GM21825 (cell line): ENCODE results near the gene SLMAP.
"Not testable (repeated sequence)": the region's sequence is repeated elsewhere in the genome, so short reads cannot be mapped to it uniquely, and the experiment has no call there.

Experiments
- ATAC-seq: cut with Tn5 transposase; IDR thresholded peaks from one replicate; pipeline ENCODE4 v1.9.1; 2021; ENCODE audit warnings: mild to moderate bottlenecking, moderate library complexity; ENCODE audit not compliant: unreplicated experiment

Gene SLMAP

GRCh38 chr3:57788624-57789018 lies 32.5 kb downstream of the SLMAP start:
- ATAC-seq: no peak

DNA sequence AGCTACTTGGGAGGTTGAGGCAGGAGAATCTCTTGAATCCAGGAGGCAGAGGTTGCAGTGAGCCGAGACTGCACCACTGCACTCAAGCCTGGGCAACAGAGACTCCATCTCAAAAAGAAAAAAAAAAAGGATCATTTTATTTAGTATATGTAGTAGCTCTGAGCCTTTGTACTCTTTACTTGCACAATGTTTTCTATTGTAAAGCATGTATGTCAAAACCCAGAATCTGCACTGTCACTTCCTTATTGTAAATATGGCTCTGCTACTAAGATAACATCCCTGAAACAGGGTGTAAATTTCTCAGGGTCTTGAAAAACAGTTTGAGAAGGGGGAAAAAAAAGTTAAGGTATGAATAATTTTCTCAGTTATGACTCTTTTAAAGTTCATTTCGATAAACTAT lies 35.1 kb downstream of the SLMAP start:
- ATAC-seq: no peak

GRCh38 chr3:57792198-57792597 lies 36.1 kb downstream of the SLMAP start:
- no peak for ATAC-seq

DNA sequence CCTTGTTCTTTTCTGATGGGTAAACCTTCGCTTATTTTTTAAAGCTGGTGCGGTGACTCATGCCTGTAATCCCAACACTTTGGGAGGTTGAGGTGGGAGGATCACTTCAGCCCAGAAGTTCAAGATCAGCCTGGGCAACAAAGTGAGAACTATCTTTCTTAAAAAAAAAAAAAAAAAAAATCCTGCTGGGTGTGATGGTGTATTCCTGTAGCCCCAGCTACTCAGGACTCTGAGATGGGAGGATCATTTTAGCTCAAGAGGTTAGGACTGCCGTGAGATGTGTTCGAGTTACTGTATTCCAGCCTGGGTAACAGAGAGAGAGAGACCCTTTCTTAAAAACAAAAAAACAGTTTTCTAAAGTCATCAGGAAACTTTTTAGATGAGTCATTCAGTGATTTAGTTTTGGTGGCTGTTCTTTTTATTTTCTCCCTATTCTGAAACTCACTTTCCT lies 37.7 kb downstream of the SLMAP start:
- no peak for ATAC-seq

DNA sequence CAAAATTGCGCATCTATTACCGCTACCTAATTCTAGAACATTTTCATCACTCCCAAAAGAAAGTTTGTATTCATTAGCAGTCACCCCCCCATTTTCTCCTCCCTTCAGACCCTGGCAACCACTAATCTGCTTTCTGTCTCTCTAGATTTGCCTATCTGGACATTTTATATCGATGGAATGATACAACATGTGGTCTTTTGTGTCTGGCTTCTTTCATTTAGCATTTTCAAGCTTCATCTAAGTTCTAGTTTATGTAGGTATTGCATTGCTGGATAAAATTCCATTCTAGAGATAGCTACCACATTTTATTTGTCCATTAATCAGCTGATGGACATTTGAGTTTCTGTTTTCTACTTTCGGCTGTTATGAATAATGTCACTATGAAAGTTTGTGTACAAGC lies 38.4 kb downstream of the SLMAP start:
- no peak for ATAC-seq

DNA sequence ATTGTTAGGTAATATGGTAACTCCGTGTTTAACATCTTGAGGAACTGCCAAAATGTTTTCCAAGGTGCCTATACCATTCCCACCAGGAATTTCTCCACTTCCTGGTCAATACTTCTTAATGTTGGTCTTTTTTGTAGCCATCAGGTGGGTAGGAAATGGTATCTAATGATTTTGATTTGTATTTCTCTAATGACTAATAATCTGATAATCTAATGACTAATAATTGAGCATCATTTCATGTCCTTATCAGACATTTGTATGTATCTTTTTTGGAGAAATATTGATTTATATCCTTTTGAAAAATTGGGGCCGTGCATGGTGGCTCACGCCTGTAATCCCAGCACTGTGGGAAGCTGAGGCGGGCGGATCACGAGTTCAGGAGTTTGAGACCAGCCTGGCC lies 38.8 kb downstream of the SLMAP start:
- no peak for ATAC-seq

DNA sequence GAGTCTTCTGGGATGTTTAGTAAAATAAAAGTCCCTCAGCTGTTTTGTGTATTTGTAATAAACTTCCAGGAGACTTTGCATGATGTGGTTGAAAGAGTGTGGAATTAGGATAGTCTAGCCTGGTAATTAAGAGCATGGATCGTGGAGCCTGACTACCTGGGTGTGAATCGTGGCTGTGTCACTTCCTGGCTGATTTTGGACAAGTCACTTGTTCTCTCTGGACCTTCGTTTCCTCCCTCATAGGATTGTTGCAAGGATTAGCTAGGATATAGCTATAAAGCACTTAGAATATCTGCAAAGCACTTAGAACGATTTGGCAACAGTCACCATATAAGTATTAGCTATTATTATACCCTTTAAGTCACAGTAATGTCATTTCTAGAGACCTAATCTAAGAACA lies 40.2 kb downstream of the SLMAP start:
- ATAC-seq: no peak

DNA sequence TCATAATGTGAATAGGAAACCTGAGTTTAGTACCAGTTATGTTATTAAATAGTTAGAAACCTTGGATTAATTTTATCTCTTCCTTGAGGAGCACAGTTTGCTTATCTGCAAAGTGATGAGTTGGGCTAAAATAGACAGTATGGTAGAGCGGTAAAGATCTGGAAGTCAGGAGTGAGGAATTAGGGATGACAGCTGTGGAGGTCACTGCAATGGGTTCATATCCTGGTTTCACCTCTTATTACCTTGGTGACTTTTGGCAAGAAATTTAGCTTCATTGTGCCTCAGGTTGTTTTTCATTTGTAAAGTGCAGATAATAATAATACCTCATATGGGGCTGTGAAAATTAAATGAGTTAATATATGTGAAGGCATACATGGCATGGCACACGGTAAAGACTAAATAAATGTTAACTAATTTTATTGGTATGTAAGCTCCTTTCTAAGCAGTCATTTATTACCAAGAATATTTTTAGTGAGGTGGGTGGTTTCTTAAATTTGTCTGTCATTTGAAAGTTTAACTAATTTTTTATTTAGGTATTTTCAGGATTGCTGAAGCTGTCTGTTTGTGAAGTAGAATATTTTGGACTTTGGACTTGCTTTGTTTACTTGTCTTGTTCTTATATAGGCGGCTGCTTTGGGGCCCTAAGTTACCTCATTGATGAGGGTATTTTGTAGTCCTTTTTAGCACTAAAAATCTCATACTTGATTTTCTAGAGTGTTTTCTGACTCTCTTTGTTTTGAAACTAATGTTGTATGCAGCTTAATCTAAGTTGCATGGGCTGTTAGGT lies 41.8 kb downstream of the SLMAP start:
- ATAC-seq: no peak

- no peak for ATAC-seq
Measured at GRCh38 chr3:57803647-57804081, 47.6 kb downstream of the SLMAP start.

GRCh38 chr3:57805266-57805665 lies 49.2 kb downstream of the SLMAP start:
- ATAC-seq: no peak

DNA sequence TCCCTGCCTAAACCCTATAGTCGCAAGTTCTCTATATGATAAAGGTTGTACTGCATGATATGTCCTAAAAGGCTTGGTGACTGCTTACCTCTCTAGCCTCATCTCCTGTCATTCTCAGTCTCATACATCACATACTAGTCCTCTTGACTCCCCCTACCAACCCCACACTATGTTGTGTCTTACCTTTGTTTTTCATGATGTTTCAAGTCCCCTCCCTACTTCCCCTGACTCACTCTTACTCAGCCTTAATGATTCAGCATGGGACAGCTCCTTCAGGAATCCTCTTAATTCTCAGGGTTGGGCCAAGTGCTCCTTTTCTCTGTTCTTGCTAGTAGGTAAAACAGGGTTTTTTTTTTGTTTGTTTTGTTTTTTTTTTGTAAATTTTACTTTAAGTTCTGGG lies 49.6 kb downstream of the SLMAP start:
- no peak for ATAC-seq

DNA sequence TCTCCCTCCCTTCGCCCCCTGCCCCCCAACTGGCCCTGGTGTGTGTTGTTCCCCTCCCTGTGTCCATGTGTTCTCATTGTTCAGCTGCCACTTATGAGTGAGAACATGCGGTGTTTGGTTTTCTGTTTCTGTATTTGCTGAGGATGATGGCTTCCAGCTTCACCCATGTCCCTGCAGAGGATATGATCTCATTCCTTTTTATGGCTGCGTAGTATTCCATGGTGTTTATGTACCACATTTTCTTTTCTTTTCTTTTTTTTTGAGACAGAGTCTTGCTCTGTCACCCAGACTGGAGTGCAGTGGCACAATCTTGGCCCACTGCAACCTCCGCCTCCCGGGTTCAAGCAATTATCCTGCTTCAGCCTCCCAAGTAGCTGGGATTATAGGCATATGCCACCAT lies 50.1 kb downstream of the SLMAP start:
- ATAC-seq: not testable (repeated sequence)

- no peak for ATAC-seq
Measured at GRCh38 chr3:57808961-57809608, 53.0 kb downstream of the SLMAP start.

DNA sequence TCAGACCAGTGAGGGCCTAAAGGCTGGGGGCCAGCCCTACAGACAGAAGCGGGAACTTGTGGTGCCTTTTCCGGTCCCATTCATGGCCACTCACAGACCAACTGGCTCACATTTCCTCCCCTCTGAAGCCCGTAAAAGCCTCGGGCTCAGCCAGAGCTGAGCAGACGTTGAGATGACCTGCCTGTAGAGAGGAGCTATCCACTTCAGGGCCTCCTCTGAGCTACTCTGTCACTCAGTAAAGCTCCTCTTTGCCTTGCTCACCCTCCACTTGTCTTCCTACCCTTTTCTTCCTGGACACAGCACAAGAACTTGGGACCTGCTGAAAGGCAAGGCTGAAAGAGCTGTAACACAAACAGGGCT lies 53.5 kb downstream of the SLMAP start:
- ATAC-seq: no peak

DNA sequence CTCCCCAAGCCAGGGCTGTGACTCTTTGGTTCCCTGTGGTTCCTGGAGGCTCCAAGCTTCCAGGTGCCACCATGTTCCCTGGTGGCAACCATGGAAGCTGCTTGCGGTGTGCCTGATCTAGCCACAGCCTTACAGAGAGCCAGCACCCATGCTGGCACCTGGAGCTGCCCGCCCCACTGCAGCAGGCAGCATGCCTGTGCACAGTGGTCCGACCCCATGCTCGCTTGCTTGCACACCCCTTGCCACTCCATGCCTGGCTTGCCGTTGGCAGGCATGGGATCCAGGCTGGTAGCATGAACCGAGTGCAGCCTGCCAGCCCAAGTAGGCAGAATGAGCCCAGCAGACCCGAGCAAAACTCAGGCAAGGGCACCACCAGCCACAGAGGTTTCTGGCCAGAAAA lies 53.9 kb downstream of the SLMAP start:
- no peak for ATAC-seq

GRCh38 chr3:57810471-57811137 lies 54.5 kb downstream of the SLMAP start:
- ATAC-seq: no peak

DNA sequence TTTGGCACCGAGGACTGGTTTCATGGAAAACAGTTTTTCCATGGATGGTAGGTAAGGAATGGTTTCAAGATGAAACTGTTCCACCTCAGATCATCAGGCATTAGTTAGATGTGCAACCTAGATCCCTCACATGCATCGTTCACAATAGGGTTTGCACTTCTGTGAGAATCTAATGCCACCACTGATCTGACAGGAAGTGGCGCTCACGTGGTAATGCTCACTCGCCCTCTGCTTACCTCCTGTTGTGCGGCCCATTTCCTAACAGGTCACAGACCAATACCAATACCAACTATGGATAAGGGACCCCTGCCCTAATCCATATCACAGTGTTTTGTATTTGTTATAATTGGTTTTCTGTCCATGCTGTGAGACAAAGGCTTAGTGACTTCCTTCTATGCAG lies 58.9 kb downstream of the SLMAP start:
- ATAC-seq: no peak

DNA sequence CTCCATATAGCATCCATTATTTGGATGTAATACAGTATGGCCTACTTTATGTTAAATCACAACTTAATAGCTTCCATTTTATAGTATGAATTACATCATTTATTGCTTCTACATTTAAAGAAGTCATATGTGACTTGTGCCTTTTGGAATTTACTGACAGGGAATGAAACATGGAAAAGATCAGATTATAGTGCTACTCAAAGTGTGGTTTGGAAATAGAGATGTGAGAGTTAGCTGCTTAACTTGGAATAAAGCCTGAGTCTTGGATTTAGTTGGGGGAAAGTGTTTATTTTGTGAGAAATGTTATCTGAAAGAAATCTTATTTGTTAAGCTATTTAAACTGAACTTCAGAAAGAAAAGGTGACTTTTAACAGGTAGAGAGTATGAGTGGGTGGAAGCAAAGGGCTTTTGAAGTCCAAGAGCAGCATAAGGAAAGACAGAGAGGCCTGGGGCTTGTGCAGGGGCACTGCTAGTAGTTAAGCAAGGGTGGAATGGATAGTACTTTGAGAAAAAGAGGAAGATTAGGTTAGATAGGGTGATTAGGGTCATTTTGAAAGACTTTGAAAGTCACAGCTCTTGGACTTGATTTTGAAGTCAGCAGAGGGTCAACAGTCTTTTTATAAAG lies 60.5 kb downstream of the SLMAP start:
- ATAC-seq: no peak

DNA sequence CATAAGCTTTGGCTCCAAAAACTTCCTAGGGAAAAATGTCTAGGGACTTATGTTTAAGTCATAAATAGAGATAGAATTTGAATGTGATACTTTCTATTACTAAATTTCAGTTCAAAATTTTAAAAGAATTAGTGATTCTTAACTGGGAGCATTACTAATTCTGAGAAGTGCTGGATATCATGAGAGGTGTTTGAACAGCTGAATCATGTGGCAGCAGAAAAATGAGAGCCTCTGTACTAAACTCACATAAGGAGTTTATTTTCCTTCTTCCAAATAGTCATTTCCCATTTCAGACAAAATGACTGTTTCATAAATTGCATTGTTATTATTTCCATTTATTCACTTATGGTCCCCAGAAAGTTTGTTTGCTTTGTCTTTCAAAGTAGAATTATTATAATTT lies 62.7 kb downstream of the SLMAP start:
- no peak for ATAC-seq

DNA sequence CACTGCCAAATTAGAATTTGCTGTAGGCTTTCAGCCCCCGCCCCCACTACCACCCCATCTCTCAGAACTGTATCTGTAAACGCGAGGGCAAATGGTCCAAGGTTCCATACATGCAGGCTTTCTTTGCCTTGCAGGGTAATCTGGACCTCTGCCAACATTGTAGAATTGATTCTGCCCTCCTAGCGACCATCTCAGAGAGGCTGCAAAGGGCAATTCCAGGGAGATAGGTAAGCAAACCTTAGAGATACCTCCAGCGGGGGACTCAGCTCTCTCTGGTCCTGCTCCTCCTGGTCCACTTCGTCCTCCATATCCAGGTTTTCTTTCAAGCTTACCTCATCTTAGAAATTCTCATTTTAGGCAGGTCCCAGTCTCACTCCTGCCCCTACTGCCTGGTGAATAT lies 64.4 kb downstream of the SLMAP start:
- ATAC-seq: no peak

DNA sequence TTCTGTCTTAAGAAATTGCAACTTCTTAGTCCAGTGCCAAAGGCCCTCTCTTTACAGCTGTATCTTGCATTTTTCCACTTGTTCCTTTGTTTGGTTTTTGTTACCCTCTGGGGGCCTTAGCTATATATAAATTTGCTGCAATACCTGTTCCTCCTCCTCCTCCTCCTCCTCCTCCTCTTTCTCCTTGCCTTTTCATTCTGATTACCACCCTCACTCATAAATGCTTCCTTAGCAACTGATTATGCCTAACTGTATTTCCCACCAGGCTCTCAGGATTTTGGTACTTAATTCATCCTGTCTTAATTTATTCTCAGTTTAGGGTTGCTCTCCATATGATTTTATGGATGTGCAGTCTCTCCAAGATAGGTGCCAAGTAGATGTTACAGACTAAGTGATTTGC lies 65.7 kb downstream of the SLMAP start:
- no peak for ATAC-seq

GRCh38 chr3:57822686-57823085 lies 66.6 kb downstream of the SLMAP start:
- no peak for ATAC-seq
